GM12892 (cell line): ENCODE measurements around the gene NR3C2.

ENCODE experiments used
- POLR2A ChIP-seq: IDR thresholded peaks from 2 replicates; pipeline ENCODE4 v1.6.1; 2011; ENCODE audit warnings: low read depth, low read length, control low read depth
- POLR2AphosphoS5 ChIP-seq: IDR thresholded peaks from 2 replicates; pipeline ENCODE4 v1.6.1; 2011; ENCODE audit warnings: low read depth, low read length, control low read depth

GRCh38 chr4:148295642-148296041 lies 146.6 kb downstream of the NR3C2 start:
- TF ChIP-seq POLR2AphosphoS5 (no peak), POLR2A (no peak)
